ENCODE data around the gene COMMD3. TPM values are rescaled to one million over a fixed set of nuclear protein-coding genes. Genes with fewer than 3 reads are reported as not detected.

COMMD3 gene
- total and polyA plus RNA-seq, 12 donors = 7.5 to 82.4 (median 45.0) TPM

GRCh38 chr10:22321156-22321923, 5.2 kb downstream of the COMMD3 start:
- Histone ChIP-seq H3K4me1 (replicated peaks in 1 of 2) (peaks cover 24 to 58% of the 10 kb centered on the region in 2 donors), H3K27ac (peak overlapping the region; percentile 86 to 97 (median 94)), H3K27me3 (no peaks in the 10 kb centered on the region), H3K4me3 (peak overlapping the region; percentile 73 to 94 (median 86)), H3K9me3 (replicated peaks in 1 of 3) (no peaks in the 10 kb centered on the region), H3K36me3 (replicated peaks in 1 of 2) (no peaks in the 10 kb centered on the region)
- TF ChIP-seq POLR2A (IDR thresholded peaks at IDR 0.05) = peak; percentile 33 to 45
- TF ChIP-seq, protein P1, sequence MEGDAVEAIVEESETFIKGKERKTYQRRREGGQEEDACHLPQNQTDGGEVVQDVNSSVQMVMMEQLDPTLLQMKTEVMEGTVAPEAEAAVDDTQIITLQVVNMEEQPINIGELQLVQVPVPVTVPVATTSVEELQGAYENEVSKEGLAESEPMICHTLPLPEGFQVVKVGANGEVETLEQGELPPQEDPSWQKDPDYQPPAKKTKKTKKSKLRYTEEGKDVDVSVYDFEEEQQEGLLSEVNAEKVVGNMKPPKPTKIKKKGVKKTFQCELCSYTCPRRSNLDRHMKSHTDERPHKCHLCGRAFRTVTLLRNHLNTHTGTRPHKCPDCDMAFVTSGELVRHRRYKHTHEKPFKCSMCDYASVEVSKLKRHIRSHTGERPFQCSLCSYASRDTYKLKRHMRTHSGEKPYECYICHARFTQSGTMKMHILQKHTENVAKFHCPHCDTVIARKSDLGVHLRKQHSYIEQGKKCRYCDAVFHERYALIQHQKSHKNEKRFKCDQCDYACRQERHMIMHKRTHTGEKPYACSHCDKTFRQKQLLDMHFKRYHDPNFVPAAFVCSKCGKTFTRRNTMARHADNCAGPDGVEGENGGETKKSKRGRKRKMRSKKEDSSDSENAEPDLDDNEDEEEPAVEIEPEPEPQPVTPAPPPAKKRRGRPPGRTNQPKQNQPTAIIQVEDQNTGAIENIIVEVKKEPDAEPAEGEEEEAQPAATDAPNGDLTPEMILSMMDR (IDR thresholded peaks at IDR 0.05) = no peak
- WGBS, 4 donors = 0 to 2% (median 1%) methylated on average over 11 to 114 of the region's 114 CpGs
- DNase-seq = peak in 6 of 7 donors; percentile 61 to 70 (median 66)
- intact Hi-C loops (cut with DNase I) = no loop called here

- H3K4me3 ChIP-seq = peak overlapping the region in 3 of 4 donors; percentile 36 to 69 (median 60)
- WGBS, 4 donors = 1 to 3% (median 1%) methylated on average over 26 to 57 of the region's 57 CpGs
- peak overlapping the region in 1 of 5 donors; percentile 54 for H3K27ac ChIP-seq
- peak in 5 of 7 donors; percentile 26 to 40 (median 36) for DNase-seq
- TF ChIP-seq, protein P1 (IDR thresholded peaks at IDR 0.05) = no peak
- no peak for TF ChIP-seq POLR2A (IDR thresholded peaks at IDR 0.05)
- no peaks in the 10 kb centered on the region for H3K9me3 ChIP-seq (replicated peaks in 1 of 3)
- H3K27me3 ChIP-seq = no peaks in the 10 kb centered on the region
- intact Hi-C loops (cut with DNase I) = no loop called here
- H3K4me1 ChIP-seq (replicated peaks in 1 of 2) = peaks cover 25 to 59% of the 10 kb centered on the region in 2 donors
- no peaks in the 10 kb centered on the region for H3K36me3 ChIP-seq (replicated peaks in 1 of 2)
Observed at GRCh38 chr10:22321924-22322640, 5.9 kb downstream of the COMMD3 start.

GRCh38 chr10:22322641-22323160, 6.5 kb downstream of the COMMD3 start:
- DNase-seq = no peak
- H3K36me3 ChIP-seq (replicated peaks in 1 of 2) = no peaks in the 10 kb centered on the region
- intact Hi-C loops (cut with DNase I) = no loop called here
- H3K4me1 ChIP-seq (replicated peaks in 1 of 2) = peaks cover 25 to 53% of the 10 kb centered on the region in 2 donors
- H3K9me3 ChIP-seq (replicated peaks in 1 of 3) = no peaks in the 10 kb centered on the region
- no peak overlapping the region for H3K27ac ChIP-seq
- H3K4me3 ChIP-seq = peak overlapping the region in 2 of 4 donors; percentile 36 to 69
- H3K27me3 ChIP-seq = no peaks in the 10 kb centered on the region
- 66 to 74% (median 70%) methylated on average over 5 of the region's 5 CpGs for WGBS, 4 donors
- TF ChIP-seq, protein P1 (IDR thresholded peaks at IDR 0.05) = no peak
- TF ChIP-seq POLR2A (IDR thresholded peaks at IDR 0.05) = no peak

Data from adrenal gland (tissue), 12 donors.